ENCODE data around the gene TSPAN8.
"Not testable (repeated sequence)": the region's sequence is repeated elsewhere in the genome, so short reads cannot be mapped to it uniquely, and the experiment has no call there.

TSPAN8 gene

DNA sequence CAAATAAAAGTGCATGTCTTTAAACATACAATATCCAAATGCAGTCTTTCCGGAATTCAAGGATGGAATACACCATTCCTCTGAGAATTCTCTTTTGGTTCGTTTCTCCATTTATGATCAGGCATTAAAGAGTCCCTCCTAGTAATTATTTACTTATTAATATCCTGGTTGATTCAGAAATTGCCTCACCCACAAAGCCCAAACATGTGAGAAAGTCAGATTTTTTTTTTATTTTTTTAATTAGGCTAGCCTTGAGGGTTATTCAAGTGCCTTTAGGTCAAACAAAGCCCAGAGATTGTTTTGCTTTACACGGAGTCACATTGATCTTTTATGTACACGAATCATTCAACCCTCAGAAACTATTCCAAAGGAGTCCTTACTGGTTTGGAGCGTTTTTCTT lies 6.4 kb upstream of the TSPAN8 start:
- no peak for DNase-seq

DNA sequence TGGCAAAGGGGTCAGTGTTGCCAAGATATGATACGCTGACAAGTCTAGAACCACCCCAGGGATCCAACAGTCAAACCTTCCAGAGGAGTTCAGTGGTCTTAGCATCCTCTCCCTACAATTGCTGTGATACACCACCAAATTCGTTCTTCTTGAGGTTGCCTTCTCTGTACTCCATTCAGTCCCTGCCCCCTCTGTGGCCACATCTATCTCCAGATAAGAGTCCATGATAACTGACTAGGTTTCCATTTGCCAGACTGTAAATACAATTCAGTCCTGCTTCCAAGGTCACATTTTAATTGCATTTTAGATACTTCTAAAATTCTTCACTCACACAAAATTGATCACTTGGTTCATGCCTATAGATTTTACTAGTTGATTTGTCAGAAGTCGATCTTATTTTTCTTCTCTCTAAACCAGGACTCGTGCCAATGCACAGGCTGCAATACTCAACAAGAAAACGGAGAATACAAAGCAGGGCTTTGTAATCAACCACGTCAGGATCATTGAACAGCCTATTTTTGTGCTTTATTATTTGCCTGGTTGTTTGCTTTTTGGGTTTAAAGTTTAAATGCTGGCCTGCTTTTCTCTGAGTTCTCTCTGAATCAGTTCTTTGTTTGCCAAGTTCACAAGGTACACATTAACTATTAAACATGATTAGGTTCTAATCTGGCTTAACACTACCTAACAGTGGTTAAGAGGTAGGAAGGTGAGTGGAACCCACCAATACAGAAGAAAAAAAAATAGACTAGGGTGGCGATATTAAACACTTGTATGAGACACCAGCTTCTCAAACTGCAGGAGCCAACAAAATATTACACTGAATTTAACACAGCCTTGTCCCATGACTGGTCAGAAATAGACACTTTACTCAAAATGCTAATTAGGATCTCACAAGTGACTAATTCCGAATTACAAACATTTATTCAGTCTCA lies 5.3 kb upstream of the TSPAN8 start:
- no peak for DNase-seq

GRCh38 chr12:71161591-71161990 lies 3.8 kb upstream of the TSPAN8 start:
- DNase-seq: no peak

DNA sequence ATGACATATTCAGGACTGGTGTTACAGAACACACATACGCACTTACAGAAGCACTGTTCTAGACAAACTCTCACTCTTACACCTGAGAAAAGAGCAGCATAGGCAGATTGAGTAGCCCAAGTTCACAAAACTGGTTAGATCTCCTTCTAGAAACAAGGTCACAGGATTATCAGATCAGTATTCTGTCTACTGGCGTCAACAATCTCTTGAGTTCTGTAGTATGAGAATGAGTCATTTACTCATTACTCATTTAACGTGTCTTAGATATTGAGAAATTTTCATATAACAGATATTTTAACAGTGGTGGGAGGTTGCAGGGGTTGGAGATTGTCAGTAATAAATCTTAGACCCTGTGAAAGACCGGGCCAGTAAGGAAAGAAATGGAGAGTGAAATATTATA lies 2.8 kb upstream of the TSPAN8 start:
- peak in 1 of 5 experiments; percentile 34 for DNase-seq

DNA sequence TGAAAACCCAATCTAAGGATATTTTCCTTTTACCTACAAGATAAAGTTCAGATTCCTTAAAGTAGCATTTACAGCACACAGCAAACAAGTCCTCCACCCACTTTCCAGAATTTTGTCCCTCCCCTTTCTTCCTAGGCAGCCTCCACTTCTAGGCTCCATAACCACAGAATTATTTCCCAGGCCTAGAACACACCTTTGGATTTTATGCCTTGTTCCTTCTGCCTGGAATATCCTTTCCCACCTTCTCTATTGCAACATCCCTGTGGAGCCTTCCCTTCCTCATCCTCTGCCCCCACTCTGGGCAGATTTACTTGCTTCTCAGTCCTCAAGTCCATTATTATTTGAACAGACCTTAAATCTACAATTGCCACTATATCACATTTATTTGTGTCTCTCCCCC lies 2.1 kb upstream of the TSPAN8 start:
- no peak for DNase-seq

DNA sequence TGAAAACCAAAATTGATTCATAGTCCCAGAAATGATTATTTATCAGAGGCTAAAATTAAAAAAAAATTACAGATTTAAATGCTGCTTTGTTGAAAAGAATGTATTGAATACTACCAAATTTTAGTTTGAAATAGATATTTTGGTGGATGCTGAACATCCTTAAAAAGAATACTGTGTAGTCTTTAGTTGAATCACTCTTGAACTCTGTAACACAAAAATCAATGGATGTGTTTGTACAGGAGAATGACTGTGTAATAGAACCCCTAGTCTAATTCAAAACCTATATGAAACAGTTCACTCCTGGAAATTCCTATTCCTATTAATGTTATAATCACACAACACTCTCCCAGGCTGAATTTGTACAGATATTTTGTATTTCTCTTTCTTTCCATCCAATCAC lies 1.5 kb upstream of the TSPAN8 start:
- DNase-seq: no peak

GRCh38 chr12:71158361-71158882 lies 623 bp upstream of the TSPAN8 start:
- no peak for DNase-seq

DNA sequence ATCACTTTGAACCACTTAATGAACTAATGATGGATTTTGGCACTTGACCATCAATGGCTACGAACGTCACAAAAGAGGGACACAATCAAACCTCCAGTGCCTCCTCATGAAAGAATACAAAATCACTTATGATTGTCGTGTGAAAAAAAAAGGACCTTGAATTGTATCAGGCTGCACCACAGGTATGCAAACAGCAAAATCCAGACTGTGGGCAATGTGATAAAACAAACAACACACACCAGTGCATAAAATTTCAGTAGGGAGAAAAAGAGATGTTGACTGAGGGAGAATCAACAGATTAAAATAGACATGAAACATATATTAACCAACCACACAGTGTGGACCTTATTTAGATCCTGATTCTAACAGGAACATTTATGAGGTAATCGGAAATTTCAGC lies 2.6 kb downstream of the TSPAN8 start:
- DNase-seq: no peak

DNA sequence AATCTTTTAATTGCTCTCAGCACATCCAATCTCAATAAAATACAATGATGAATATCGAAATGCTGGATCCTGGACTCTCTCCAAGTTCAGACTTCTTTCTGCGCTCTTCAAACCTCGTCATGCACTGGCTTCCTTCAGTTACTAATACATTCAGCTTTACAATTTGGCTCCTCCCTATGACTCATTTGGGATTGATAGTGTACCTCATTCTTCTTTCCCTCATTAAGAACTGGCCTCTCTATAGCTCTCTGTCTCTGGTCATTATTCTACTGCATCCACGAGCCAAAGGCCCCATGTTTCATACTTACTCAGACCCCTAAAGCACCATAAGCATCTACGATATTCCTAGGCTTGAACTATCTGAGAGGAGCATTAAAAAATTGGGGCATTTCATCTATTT lies 4.9 kb downstream of the TSPAN8 start:
- DNase-seq: no peak

DNA sequence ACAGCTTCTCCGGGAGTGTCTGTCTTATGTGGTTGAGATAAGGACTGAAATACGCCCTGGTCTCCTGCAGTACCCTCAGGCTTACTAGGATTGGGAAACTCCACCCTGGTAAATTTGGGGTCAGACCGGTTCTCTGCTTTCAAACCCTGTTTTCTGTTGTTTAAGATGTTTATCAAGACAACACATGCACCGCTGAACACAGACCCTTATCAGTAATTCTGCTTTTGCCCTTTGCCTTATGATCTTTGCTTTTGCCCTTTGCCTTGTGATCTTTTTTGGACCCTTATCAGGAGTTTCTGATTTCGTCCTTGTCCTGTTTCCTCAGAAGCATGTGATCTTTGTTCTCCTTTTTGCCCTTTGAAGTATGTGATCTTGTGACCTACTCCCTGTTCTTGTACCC lies 7.8 kb downstream of the TSPAN8 start:
- not testable (repeated sequence) for DNase-seq

DNA sequence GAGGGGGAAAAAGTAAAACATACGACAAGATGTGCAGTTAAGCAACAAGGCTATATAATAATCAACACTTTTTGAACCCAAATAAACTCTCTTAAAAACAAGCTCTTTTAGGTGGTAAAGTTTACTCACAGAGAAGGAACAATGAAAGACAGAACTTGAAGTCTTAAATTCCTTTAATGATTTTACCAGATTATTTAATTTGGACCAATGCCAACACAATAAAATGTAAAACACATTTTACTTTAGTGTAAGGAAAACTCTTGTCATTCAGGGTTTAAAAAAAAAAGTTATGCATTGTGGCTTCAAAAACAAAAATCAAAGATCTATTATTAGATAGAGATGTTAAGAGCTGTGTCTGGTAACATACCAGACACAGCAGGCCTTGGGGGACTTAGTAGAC lies 13.1 kb downstream of the TSPAN8 start:
- DNase-seq: no peak

- no peak for DNase-seq
Observed at GRCh38 chr12:71142956-71143355, 14.8 kb downstream of the TSPAN8 start.

GRCh38 chr12:71142016-71142415 lies 15.8 kb downstream of the TSPAN8 start:
- no peak for DNase-seq

DNA sequence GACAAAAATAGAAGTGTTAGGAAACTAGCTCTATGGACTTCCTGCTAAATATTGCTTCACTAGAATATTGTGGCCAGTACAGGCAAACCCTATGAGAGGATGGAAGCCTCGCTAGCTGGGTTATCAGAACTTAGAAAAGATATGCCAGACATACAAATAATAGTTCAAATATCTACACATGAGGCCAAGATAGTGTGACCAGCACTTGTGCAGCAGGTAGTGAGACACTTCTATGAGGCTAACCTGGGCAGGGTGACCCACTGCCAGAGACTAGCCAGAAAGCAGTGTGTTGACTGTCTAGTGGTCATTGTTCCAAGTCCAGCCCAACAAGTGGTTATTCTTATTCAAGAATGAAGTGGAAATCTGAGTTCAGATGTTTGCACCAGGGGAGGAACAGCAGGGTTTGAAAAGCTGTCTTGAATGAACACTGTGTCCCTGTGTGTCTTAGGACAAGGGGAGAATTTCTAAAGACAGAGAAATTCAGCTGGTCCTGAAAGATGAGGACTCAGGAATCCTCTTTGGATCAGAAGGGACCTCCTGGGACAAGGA lies 16.3 kb downstream of the TSPAN8 start:
- no peak for DNase-seq

- DNase-seq: no peak
Observed at GRCh38 chr12:71139153-71139735, 18.6 kb downstream of the TSPAN8 start.

DNA sequence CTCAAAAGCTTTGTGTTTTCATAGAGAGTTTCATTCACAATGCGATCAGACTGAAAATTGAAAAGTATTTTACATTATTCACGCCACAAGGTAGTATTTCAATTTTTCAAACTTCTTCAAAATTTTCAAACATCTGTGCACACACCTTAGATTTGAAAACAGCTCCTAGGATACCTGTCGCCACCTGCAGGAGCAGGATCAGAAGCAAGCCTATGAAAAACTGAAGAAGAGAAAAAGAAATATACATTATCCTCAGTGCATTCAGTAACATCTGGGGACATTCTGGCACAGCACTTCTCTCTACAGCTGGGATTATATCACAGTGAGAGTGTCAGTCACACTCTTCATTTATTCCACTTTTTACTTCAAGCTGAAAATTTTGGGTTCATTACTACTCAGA lies 19.8 kb downstream of the TSPAN8 start:
- DNase-seq: no peak

GRCh38 chr12:71135812-71136176 lies 22.0 kb downstream of the TSPAN8 start:
- no peak for DNase-seq

DNA sequence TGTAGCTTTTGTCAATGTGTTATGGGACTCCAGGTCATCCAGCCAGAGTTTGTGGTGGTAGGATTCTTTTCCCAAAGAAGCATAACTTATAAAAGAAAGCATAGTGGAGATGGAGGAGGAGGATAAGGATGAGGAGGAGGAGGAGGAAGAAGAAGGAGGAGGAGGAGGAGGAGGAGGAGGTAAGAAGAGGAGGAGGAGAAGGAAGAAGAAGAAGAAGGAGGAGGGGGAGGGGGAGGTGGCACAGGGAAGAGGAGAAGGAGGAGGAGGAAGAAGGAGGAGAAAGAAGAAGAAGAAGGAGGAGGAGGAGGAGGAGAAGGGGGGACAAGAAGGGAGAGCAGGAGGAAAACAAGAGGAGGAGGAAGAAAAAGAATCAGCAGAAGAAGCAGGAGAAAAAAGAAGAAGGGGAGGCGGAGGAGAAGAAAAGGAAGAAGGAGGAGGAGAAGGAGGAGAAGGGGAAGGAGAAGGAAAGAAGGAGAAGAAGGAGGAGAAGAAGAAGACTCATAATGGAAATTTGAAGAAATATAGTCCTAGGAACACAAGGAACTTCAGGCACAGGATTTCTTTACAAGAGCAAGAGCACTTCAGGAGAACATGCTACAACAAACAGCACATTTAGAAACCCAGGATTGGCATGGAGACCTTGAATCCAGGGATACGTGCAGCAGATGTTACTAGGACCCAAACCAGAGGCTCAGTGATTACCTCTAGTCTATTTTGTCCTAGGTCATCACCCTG lies 22.6 kb downstream of the TSPAN8 start:
- no peak for DNase-seq

DNA sequence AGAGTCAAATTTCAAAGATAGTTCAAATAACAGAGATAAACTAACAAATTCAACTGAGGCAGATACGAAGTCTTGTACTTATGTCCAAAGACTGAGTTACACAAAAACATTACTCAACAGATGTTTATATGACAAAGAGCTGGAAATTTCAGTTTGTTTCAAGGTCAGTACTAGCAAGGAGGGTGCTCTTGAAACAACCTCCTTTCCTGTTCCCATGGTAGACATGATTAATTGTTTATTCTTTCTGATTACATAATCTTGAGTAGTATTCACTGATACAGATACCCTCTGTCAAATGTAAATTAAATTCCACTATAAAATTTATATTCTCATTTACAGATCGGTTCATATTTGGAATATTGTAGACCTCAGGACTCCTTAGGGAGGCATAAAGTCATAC lies 23.4 kb downstream of the TSPAN8 start:
- DNase-seq: no peak

GRCh38 chr12:71130521-71131069 lies 27.2 kb downstream of the TSPAN8 start:
- no peak for DNase-seq

GRCh38 chr12:71129364-71129763 lies 28.4 kb downstream of the TSPAN8 start:
- DNase-seq: no peak

DNA sequence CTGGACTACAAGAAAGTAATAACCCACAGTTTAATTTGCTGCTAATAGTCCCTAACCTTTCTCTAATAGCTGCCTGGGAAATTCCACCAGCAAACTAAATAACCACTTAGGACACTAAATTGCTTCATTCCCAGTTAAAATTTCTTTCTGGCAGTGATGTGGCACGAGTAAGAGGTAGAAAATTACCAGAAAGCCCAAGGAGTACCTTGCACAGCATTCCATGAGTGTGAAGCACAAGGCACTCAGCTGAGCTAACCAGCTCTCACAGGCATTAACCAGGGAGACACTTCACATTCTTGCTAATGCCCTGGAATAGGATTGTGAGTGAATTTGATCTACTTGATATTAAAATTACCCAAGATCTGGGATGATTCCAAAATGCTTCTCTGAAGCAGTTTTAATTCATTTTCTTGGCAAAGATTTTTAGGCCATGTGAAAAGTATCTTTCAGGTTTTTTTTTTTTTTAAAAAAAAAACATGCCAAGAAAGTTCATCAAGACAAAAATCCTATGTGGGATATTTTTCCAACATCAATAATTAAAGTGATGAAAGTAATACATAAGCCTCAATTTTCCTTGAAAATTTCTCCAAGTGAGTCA lies 29.5 kb downstream of the TSPAN8 start:
- DNase-seq: no peak

- DNase-seq: no peak
Observed at GRCh38 chr12:71125949-71126348, 31.9 kb downstream of the TSPAN8 start.

Data from T-helper 2 cell (primary cell).